GM18526 (cell line): ENCODE results near the gene CFAP221.

Experiments used
- POLR2A ChIP-seq: IDR thresholded peaks from 3 replicates; pipeline ENCODE4 v1.6.1; 2011; ENCODE audit not compliant: insufficient read length; ENCODE audit errors: extremely low read depth

Gene CFAP221

DNA sequence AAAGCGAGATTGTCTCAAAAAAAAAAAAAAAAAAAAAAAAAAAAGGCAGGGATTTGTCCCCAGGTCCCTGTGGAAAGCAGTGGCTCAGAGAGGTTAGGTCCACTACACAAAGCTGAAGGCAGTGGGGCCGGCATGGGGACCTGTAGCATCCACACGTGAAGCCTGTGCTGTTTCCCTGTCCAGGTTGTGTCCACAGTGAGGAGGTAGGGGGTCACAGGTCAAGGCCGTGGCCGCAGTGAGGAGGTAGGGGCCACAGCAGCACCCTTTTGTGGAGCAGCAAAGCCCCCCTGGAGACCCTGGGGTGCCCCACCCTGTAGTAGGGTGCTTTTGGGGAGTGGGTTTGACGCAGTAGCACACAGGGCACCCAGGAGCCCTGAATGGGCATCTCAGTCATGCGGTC, 148.7 kb downstream of the CFAP221 start:
- TF ChIP-seq POLR2A = no peak

DNA sequence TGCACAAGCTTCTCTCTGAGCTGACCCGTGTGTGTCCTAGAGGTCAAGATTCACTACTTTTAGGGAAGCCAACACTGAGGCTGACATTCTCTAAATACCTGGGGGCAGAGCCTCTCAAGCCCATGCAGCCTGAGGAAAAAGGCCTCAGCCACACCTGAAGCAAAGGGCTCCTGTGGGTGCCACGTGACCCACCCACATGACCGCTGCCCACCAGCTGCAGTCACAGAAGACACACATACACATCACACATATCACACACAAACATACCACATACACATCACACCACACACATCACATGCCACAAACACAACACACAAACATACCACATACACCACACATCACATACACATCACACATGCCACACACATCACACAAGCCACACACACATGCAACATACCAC, 149.3 kb downstream of the CFAP221 start:
- no peak for TF ChIP-seq POLR2A

DNA sequence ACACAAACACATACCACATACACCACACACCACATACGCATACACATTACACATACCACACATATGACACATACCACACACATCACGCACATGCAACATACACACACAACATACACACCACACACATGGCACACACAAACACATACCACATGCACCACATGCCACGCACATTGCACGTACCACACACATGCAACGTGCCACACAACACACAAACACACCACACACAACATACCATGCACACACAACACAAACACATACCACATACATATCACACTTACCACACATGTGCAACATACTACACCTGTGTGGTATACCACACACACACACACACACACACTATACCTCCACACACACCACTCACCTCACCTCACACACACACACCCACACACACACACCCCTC, 149.7 kb downstream of the CFAP221 start:
- no peak for TF ChIP-seq POLR2A

DNA sequence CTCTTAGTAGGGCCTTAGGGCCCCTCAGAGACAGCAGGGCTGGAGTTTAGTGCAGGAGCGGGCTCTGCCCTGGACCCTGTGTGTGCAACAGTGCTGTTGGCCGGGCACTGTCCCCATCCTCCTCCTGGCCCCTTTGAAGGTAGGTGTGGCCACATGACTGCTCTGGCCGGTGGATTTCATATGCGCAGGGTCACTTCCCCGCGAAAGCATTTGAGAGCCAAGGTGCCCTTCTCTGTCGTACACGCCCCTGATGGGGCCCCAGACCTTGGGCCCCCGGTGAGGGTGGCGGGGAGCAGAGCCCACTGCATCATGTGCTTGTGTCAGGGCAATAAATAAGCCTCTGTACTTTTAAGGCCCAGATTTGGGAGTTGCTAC, 150.2 kb downstream of the CFAP221 start:
- TF ChIP-seq POLR2A = no peak

DNA sequence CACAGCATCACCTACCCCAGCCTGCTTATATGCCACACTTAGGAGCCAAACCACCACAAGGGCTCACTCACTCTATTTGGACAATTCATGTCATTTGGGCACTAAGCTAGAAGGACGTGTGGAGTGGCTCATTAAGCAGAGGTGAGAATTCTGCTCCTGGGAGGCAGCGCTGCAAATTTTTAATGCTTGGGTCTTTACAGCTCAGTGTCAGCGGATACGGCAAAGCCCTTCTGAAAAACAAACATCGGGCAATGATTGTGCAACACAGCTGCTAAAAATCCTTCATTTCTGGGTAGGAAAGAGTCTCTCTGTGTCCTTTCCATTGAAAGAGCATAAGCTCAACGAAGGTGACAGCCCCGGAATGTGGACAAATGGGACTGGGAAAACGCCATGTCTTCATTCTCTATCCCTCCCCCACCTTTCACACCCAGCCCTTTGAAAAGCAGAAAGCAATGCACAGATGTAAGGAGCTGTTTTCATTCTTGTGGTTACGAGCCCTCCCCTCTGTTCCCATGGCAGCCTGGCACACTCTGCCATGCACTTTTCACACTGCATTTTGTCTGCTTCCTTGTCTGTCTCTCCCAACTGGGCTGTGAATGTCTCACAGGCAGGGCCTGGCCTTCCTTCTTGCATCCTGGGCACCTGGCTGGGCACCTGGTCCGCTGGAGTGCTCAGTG, 150.7 kb downstream of the CFAP221 start:
- no peak for TF ChIP-seq POLR2A

DNA sequence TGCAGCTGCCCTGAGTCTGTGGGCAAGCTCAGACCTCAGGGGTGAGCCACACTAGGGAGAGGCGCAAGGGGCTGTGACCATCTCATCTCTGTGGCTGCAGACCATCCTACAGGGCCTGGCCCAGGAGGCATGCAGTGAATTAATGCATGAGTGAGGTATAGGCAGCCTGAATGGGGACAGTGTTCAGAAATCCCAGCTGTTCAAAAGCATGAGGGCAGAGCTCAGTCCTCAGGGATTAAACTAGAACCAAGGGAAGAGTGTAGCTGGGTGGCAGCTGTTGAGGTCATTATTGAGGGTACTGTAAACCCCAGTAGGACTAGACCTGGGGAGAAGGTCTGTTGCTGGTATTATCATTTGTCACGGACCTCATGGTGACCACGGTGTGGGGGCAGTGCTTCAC, 151.8 kb downstream of the CFAP221 start:
- no peak for TF ChIP-seq POLR2A

DNA sequence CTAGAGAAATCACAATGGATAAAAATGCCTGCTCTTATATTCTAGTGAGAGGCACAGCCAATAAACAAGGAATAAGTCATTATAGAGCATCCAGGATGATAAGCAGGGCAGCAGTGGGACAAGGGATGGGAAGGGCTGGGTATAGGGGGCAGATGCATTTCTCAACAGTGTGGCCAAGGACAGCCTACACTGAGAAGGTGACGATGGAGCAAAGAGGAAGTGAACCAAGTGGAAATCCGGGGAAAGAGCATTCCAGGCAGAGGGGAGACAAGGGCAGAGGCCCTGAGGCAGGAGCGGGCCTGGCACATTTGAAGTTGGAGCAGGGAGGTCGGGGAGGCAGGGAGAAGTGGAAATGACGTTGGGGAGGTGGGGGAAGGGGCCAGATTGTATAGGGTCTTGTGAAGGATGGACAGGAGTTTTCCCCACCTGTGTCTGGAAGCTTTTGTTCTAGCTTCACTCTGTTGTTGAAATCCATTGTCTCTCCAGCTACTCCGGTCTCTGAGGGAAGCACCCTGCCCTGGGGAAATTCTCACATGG, 152.3 kb downstream of the CFAP221 start:
- TF ChIP-seq POLR2A = no peak

- no peak for TF ChIP-seq POLR2A
Observed at GRCh38 chr2:119697290-119698020, 153.2 kb downstream of the CFAP221 start.

- TF ChIP-seq POLR2A = no peak
Observed at GRCh38 chr2:119698246-119698645, 154.0 kb downstream of the CFAP221 start.

- TF ChIP-seq POLR2A = no peak
Observed at GRCh38 chr2:119699016-119699606, 154.9 kb downstream of the CFAP221 start.

- TF ChIP-seq POLR2A = no peak
Observed at GRCh38 chr2:119700866-119701265, 156.6 kb downstream of the CFAP221 start.

DNA sequence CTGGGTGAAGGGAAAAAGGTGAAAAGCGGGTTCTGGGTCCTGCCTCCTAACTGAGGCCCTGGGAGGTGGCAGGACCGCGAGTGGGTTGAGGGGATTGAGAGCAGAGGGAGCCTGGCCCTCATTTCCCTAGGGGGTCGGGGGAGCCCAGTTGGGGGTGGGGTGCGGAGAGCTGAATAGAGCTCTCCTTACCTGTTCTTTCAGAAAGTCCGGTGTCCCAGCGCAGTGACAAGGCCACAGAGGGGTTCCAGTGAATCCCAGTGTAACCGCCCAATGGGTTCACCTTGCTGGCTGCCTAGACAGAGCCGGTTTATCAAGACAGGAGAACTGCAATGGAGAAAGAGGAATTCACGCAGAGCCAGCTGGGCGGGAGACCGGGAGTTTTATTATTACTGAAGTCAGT, 157.1 kb downstream of the CFAP221 start:
- no peak for TF ChIP-seq POLR2A

DNA sequence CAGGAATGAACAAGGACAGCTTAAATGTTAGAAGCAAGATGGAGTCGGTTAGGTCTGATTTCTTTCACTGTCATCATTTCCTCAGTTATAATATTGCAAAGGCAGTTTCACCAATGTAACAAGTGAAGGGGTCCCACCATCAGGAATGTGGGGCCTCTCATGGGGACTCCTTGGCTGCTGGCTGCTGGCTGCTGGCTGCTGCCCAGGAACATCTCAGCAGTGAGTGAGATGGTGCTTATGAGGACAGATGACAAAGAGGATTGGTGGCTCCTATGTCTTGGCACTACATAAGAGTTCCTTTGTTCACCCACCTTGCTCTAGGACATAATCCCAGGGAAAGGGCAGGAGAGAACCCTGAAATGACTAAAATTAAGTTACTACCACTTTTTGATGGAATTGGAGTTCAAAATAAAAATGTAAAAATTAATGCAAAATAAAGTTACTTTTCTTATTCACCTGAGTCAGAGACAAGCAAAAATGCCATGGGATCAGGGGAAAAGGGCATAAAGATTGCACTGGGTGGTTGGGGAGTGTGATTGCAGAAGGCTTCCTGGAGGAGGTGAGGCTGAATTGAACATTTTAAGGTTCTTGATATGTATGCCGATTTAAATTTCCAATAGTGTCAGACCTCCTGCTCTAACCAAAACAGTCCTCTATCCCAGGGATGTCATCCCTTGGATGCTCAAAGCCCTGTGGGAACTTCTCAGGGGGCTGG, 158.1 kb downstream of the CFAP221 start:
- no peak for TF ChIP-seq POLR2A

DNA sequence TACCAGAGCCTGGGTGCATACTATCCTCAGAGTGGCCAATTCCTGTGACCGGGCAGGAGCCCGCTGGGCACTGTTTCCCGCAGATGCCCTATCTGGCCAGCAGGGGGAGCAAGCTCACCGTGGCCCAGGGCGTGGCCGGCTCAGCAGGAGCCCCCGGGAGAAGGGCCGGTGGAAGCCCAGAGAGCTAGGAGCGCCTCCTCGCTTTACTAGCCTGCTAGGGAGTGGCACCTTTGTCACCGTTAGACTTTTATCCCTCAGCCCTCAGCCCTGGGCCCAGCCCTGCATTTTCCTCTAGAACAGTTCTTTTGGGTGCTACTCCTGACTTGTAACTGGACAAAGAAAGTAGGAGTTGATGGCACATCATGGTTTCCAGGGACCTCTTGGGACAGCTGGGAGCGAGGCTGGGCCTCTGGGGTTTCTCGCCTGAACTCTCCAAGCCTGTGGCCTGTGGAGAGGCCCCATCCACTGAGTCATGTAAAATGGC, 158.7 kb downstream of the CFAP221 start:
- TF ChIP-seq POLR2A = no peak

DNA sequence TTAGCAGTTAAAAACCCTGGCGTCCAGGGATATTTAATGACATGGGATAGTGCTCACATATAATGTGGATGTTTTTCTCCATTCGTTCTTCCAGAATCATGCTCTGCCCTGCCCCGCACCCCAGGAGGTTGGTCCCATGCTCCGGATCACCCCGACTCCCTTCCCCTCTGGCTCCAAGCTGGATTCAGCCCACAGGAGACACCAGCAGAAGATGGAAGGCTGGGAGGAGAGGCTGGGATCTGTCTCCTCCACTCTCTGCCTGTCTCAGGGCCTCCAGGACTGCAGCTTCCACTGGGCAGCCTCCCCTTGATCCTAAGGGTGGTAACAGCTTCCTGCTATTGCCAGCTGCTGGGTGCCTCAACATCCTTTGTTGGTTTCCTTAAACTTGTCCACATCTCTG, 159.3 kb downstream of the CFAP221 start:
- no peak for TF ChIP-seq POLR2A
